ENCODE data around the gene UCKL1. TPM values are rescaled to one million over a fixed set of nuclear protein-coding genes. Genes with fewer than 3 reads are reported as not detected.

Gene UCKL1
- total and polyA plus RNA-seq, 2 donors: 21.2 to 51.8 TPM

GRCh38 chr20:63903796-63904561, 52.2 kb downstream of the UCKL1 start:
- Histone ChIP-seq H3K27ac (ENCODE audit: low read depth in 1 of 2, low read length in 1 of 2) (no peak overlapping the region), H3K9me3 (ENCODE audit: control insufficient read depth in 2 of 2, insufficient read depth in 1 of 2, low read length in 1 of 2) (no peaks in the 10 kb centered on the region), H3K36me3 (ENCODE audit: control insufficient read depth in 2 of 2, insufficient read depth in 2 of 2, low read length in 1 of 2) (peaks cover 8 to 14% of the 10 kb centered on the region in 2 donors), H3K4me3 (ENCODE audit: low read length in 2 of 2) (no peak overlapping the region), H3K4me1 (ENCODE audit: control insufficient read depth in 2 of 2, insufficient read depth in 2 of 2, low read length in 2 of 2) (peaks cover 5 to 6% of the 10 kb centered on the region in 2 donors), H3K27me3 (ENCODE audit: control insufficient read depth in 2 of 2, insufficient read depth in 1 of 2, low read length in 1 of 2) (no peaks in the 10 kb centered on the region)
- 93% methylated on average over 11 of the region's 11 CpGs for WGBS
- DNase-seq (ENCODE audit: low read depth in 6 of 9, low spot score in 9 of 9): no peak

- no peak overlapping the region for H3K27ac ChIP-seq (ENCODE audit: low read depth in 1 of 2, low read length in 1 of 2)
These were observed 55.8 kb downstream of the UCKL1 start for GRCh38 chr20:63900413-63900812.

GRCh38 chr20:63898882-63899558, 57.2 kb downstream of the UCKL1 start:
- DNase-seq (ENCODE audit: low read depth in 6 of 9, low spot score in 9 of 9): no peak
- H3K27me3 ChIP-seq (ENCODE audit: control insufficient read depth in 2 of 2, insufficient read depth in 1 of 2, low read length in 1 of 2): peaks cover 0 to 7% of the 10 kb centered on the region in 2 donors
- H3K9me3 ChIP-seq (ENCODE audit: control insufficient read depth in 2 of 2, insufficient read depth in 1 of 2, low read length in 1 of 2): no peaks in the 10 kb centered on the region
- WGBS: 94% methylated on average over 10 of the region's 10 CpGs
- peaks cover 22% of the 10 kb centered on the region in 2 donors for H3K4me1 ChIP-seq (ENCODE audit: control insufficient read depth in 2 of 2, insufficient read depth in 2 of 2, low read length in 2 of 2)
- H3K36me3 ChIP-seq (ENCODE audit: control insufficient read depth in 2 of 2, insufficient read depth in 2 of 2, low read length in 1 of 2): peaks cover 7 to 18% of the 10 kb centered on the region in 2 donors
- H3K4me3 ChIP-seq (ENCODE audit: low read length in 2 of 2): no peak overlapping the region
- H3K27ac ChIP-seq (ENCODE audit: low read depth in 1 of 2, low read length in 1 of 2): no peak overlapping the region

More at GRCh38 chr20:63900413-63900812, 55.8 kb downstream of the UCKL1 start:
- 92% methylated on average over 3 of the region's 3 CpGs for WGBS
- H3K36me3 ChIP-seq (ENCODE audit: control insufficient read depth in 2 of 2, insufficient read depth in 2 of 2, low read length in 1 of 2): peaks cover 12 to 19% of the 10 kb centered on the region in 2 donors
- DNase-seq (ENCODE audit: low read depth in 6 of 9, low spot score in 9 of 9): no peak
- no peak overlapping the region for H3K4me3 ChIP-seq (ENCODE audit: low read length in 2 of 2)
- no peaks in the 10 kb centered on the region for H3K9me3 ChIP-seq (ENCODE audit: control insufficient read depth in 2 of 2, insufficient read depth in 1 of 2, low read length in 1 of 2)
- H3K4me1 ChIP-seq (ENCODE audit: control insufficient read depth in 2 of 2, insufficient read depth in 2 of 2, low read length in 2 of 2): peaks cover 20 to 21% of the 10 kb centered on the region in 2 donors
- no peaks in the 10 kb centered on the region for H3K27me3 ChIP-seq (ENCODE audit: control insufficient read depth in 2 of 2, insufficient read depth in 1 of 2, low read length in 1 of 2)

GRCh38 chr20:63897978-63898561, 58.1 kb downstream of the UCKL1 start:
- 97% methylated on average over 6 of the region's 6 CpGs for WGBS

GRCh38 chr20:63896264-63897105, 59.7 kb downstream of the UCKL1 start:
- DNase-seq (ENCODE audit: low read depth in 6 of 9, low spot score in 9 of 9): peak in 3 of 9 donors; percentile 14 to 48 (median 21)
- Histone ChIP-seq H3K9me3 (ENCODE audit: control insufficient read depth in 2 of 2, insufficient read depth in 1 of 2, low read length in 1 of 2) (no peaks in the 10 kb centered on the region), H3K4me1 (ENCODE audit: control insufficient read depth in 2 of 2, insufficient read depth in 2 of 2, low read length in 2 of 2) (peaks cover 22% of the 10 kb centered on the region in 2 donors), H3K36me3 (ENCODE audit: control insufficient read depth in 2 of 2, insufficient read depth in 2 of 2, low read length in 1 of 2) (peaks cover 8 to 18% of the 10 kb centered on the region in 2 donors), H3K4me3 (ENCODE audit: low read length in 2 of 2) (peak overlapping the region; percentile 62 to 93), H3K27me3 (ENCODE audit: control insufficient read depth in 2 of 2, insufficient read depth in 1 of 2, low read length in 1 of 2) (peaks cover 0 to 7% of the 10 kb centered on the region in 2 donors), H3K27ac (ENCODE audit: low read depth in 1 of 2, low read length in 1 of 2) (peak overlapping the region; percentile 75 to 78)
- 23% methylated on average over 18 of the region's 18 CpGs for WGBS

More at GRCh38 chr20:63897978-63898561, 58.1 kb downstream of the UCKL1 start:
- Histone ChIP-seq H3K4me1 (ENCODE audit: control insufficient read depth in 2 of 2, insufficient read depth in 2 of 2, low read length in 2 of 2) (peaks cover 22% of the 10 kb centered on the region in 2 donors), H3K27ac (ENCODE audit: low read depth in 1 of 2, low read length in 1 of 2) (no peak overlapping the region), H3K9me3 (ENCODE audit: control insufficient read depth in 2 of 2, insufficient read depth in 1 of 2, low read length in 1 of 2) (no peaks in the 10 kb centered on the region), H3K36me3 (ENCODE audit: control insufficient read depth in 2 of 2, insufficient read depth in 2 of 2, low read length in 1 of 2) (peaks cover 7 to 14% of the 10 kb centered on the region in 2 donors), H3K4me3 (ENCODE audit: low read length in 2 of 2) (no peak overlapping the region), H3K27me3 (ENCODE audit: control insufficient read depth in 2 of 2, insufficient read depth in 1 of 2, low read length in 1 of 2) (peaks cover 0 to 7% of the 10 kb centered on the region in 2 donors)
- DNase-seq (ENCODE audit: low read depth in 6 of 9, low spot score in 9 of 9): no peak

- H3K36me3 ChIP-seq (ENCODE audit: control insufficient read depth in 2 of 2, insufficient read depth in 2 of 2, low read length in 1 of 2): peaks cover 14 to 19% of the 10 kb centered on the region in 2 donors
- H3K4me1 ChIP-seq (ENCODE audit: control insufficient read depth in 2 of 2, insufficient read depth in 2 of 2, low read length in 2 of 2): peaks cover 20 to 22% of the 10 kb centered on the region in 2 donors
- peak in 1 of 9 donors; percentile 21 for DNase-seq (ENCODE audit: low read depth in 6 of 9, low spot score in 9 of 9)
- WGBS: 1% methylated on average over 5 of the region's 5 CpGs
- no peaks in the 10 kb centered on the region for H3K9me3 ChIP-seq (ENCODE audit: control insufficient read depth in 2 of 2, insufficient read depth in 1 of 2, low read length in 1 of 2)
- peaks cover 0 to 7% of the 10 kb centered on the region in 2 donors for H3K27me3 ChIP-seq (ENCODE audit: control insufficient read depth in 2 of 2, insufficient read depth in 1 of 2, low read length in 1 of 2)
- peak overlapping the region; percentile 56 to 75 for H3K27ac ChIP-seq (ENCODE audit: low read depth in 1 of 2, low read length in 1 of 2)
- peak overlapping the region; percentile 62 to 93 for H3K4me3 ChIP-seq (ENCODE audit: low read length in 2 of 2)
These were observed 60.3 kb downstream of the UCKL1 start for GRCh38 chr20:63895952-63896263.

- WGBS: under 1% methylated on average over 86 of the region's 87 CpGs
- Histone ChIP-seq H3K27me3 (ENCODE audit: control insufficient read depth in 2 of 2, insufficient read depth in 1 of 2, low read length in 1 of 2) (peaks cover 0 to 7% of the 10 kb centered on the region in 2 donors), H3K27ac (ENCODE audit: low read depth in 1 of 2, low read length in 1 of 2) (peak overlapping the region; percentile 75 to 83), H3K4me1 (ENCODE audit: control insufficient read depth in 2 of 2, insufficient read depth in 2 of 2, low read length in 2 of 2) (peaks cover 20 to 22% of the 10 kb centered on the region in 2 donors), H3K36me3 (ENCODE audit: control insufficient read depth in 2 of 2, insufficient read depth in 2 of 2, low read length in 1 of 2) (peaks cover 14 to 24% of the 10 kb centered on the region in 2 donors), H3K4me3 (ENCODE audit: low read length in 2 of 2) (peak overlapping the region; percentile 62 to 93), H3K9me3 (ENCODE audit: control insufficient read depth in 2 of 2, insufficient read depth in 1 of 2, low read length in 1 of 2) (no peaks in the 10 kb centered on the region)
- peak in 1 of 9 donors; percentile 50 for DNase-seq (ENCODE audit: low read depth in 6 of 9, low spot score in 9 of 9)
These were observed 60.8 kb downstream of the UCKL1 start for GRCh38 chr20:63895202-63895951.
